A673 (cell line): Measurements from ENCODE around the gene OMP. TPM values are rescaled to one million over a fixed set of nuclear protein-coding genes. Genes with fewer than 3 reads are reported as not detected.

ENCODE experiments used
- BruUV-seq: library from RNA; stranded (reverse); fragments of 400-500 nt; replicated peaks from 2 replicates; lab custom pipeline; 2021; lab: Mats Ljungman, UMichigan
- CTCF ChIA-PET: fragments of 300-600 bp; sonication (Branson Sonifier 250); formaldehyde crosslinking; loops from one replicate; lab custom pipeline; 2022; ENCODE audit warnings: antibody characterized with exemption; lab: Charles Lee
- POLR2A ChIA-PET: fragments of 300-600 bp; sonication (Branson Sonifier 250); formaldehyde crosslinking; loops from one replicate; lab custom pipeline; 2022; ENCODE audit warnings: antibody characterized with exemption; ENCODE audit not compliant: low non-redundant PET; lab: Charles Lee
- DNase-seq: peaks from one replicate; pipeline ENCODE4 v3.0.0-alpha.2; 2015; ENCODE audit warnings: low spot score
- H3K27ac ChIP-seq: fragments of 200-600 bp; sonication (generic); 2 replicates; pipeline ENCODE4 v1.5.1; 2016; ENCODE audit warnings: mixed run types, low read depth, mild to moderate bottlenecking, mixed read lengths, antibody characterized with exemption, low read length; ENCODE audit not compliant: poor library complexity, severe bottlenecking
- H3K27me3 ChIP-seq: fragments of 200-600 bp; sonication (generic); replicated peaks from 2 replicates; pipeline ENCODE4 v1.6.1; 2017; ENCODE audit warnings: mixed run types, low read depth, mild to moderate bottlenecking, mixed read lengths, antibody characterized with exemption, low read length; ENCODE audit not compliant: insufficient read depth, poor library complexity
- H3K36me3 ChIP-seq: fragments of 200-600 bp; sonication (generic); 2 replicates; pipeline ENCODE4 v1.6.1; 2016; ENCODE audit warnings: mixed run types, mild to moderate bottlenecking, mixed read lengths, antibody characterized with exemption, low read length; ENCODE audit not compliant: insufficient read depth, poor library complexity, severe bottlenecking
- H3K4me1 ChIP-seq: fragments of 200-600 bp; sonication (generic); 2 replicates; pipeline ENCODE4 v1.6.1; 2017; ENCODE audit warnings: mixed run types, mild to moderate bottlenecking, mixed read lengths, antibody characterized with exemption, low read length; ENCODE audit not compliant: insufficient read depth, poor library complexity, severe bottlenecking
- H3K4me3 ChIP-seq: fragments of 200-600 bp; sonication (generic); 2 replicates; pipeline ENCODE4 v1.5.1; 2016; ENCODE audit warnings: low read depth, mixed run types, mild to moderate bottlenecking, mixed read lengths, low read length; ENCODE audit not compliant: poor library complexity, severe bottlenecking
- H3K9me3 ChIP-seq: fragments of 200-600 bp; sonication (generic); 2 replicates; pipeline ENCODE4 v1.6.1; 2016; ENCODE audit warnings: mixed run types, low read depth, mild to moderate bottlenecking, mixed read lengths, antibody characterized with exemption, low read length; ENCODE audit not compliant: poor library complexity, severe bottlenecking
- EZH2 ChIP-seq: fragments of 200-600 bp; sonication (generic); IDR thresholded peaks from 2 replicates; pipeline ENCODE4 v1.6.1; 2017; ENCODE audit warnings: borderline replicate concordance, low read depth, mild to moderate bottlenecking, mixed read lengths, antibody characterized with exemption, low read length; ENCODE audit not compliant: poor library complexity, severe bottlenecking
- intact Hi-C: fragments of 100-400 bp; cut with micrococcal nuclease; formaldehyde crosslinking; loops from one replicate; pipeline ENCODE4 v1.10.0; 2022; ENCODE audit not compliant: unreplicated experiment
- total RNA-seq: library from RNA; stranded (reverse); gene quantifications from 2 replicates; pipeline ENCODE4 v1.2.3, GENCODE V29; 2021
- TF ChIP-seq, protein P1 (sequence below): fragments of 300-800, 200-600 bp; sonication (generic); conservative IDR thresholded peaks from 2 replicates; pipeline ENCODE4 v1.5.1; 2017; ENCODE audit warnings: low read depth, mild to moderate bottlenecking, antibody characterized with exemption, low read length, moderate library complexity, mixed read lengths

Gene OMP
- total RNA-seq, 1 experiment from 2014 or later = not detected

DNA sequence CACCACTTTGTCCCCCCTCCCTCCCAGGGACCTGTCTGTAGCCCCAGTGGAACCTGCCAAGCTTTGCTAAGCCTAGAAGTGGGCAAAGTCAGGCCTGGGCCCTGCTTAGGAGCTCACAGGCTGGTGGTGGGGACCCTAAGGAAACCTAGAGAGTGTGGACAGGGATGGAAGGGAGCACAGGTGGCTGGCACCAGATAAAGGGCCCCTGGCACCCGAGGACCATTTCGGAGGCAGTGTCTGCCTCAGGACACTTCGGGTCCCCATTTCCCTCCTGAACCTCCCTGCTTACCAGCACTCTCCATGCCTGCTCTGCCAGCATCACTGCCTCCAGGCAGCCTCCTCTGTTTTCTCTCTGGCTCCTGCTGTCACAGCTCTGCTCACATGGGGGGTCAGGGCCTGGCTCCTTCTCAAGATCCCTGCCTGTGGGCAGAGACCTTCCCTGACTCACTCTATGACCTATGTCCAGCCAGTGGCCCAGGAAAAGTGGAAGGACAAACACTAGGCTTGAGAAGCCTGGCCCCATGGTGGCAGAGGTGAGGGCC lies 13.6 kb upstream of the OMP start:
- no TSS peak for BruUV-seq
- Histone ChIP-seq H3K9me3 (no peaks in the 10 kb centered on the region), H3K4me1 (no peaks in the 10 kb centered on the region), H3K27me3 (no peaks in the 10 kb centered on the region), H3K27ac (no peak overlapping the region), H3K4me3 (no peak overlapping the region), H3K36me3 (no peaks in the 10 kb centered on the region)
- no peak for TF ChIP-seq EZH2
- TF ChIP-seq, protein P1, sequence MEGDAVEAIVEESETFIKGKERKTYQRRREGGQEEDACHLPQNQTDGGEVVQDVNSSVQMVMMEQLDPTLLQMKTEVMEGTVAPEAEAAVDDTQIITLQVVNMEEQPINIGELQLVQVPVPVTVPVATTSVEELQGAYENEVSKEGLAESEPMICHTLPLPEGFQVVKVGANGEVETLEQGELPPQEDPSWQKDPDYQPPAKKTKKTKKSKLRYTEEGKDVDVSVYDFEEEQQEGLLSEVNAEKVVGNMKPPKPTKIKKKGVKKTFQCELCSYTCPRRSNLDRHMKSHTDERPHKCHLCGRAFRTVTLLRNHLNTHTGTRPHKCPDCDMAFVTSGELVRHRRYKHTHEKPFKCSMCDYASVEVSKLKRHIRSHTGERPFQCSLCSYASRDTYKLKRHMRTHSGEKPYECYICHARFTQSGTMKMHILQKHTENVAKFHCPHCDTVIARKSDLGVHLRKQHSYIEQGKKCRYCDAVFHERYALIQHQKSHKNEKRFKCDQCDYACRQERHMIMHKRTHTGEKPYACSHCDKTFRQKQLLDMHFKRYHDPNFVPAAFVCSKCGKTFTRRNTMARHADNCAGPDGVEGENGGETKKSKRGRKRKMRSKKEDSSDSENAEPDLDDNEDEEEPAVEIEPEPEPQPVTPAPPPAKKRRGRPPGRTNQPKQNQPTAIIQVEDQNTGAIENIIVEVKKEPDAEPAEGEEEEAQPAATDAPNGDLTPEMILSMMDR = no peak
- intact Hi-C loops = no loop called here
- ChIA-PET POLR2A (no interaction called here), CTCF (no interaction called here)
- no peak for DNase-seq

DNA sequence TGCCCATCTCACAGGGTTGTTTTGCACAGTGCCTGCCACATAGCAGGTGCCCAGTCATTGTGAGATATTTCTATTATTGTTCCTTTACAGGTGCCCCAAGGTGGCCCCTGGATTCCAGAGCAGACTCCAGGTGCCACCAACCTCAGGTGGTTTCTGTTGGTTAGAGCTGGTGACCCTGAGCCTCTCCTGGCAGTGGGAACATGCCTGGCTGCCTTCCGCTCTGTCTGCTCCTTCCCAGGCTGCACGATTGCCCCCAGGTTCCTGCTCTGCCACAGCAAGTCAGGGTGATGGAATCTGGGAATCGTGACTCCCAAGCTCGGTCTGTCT lies 12.6 kb upstream of the OMP start:
- POLR2A ChIA-PET = no interaction called here

DNA sequence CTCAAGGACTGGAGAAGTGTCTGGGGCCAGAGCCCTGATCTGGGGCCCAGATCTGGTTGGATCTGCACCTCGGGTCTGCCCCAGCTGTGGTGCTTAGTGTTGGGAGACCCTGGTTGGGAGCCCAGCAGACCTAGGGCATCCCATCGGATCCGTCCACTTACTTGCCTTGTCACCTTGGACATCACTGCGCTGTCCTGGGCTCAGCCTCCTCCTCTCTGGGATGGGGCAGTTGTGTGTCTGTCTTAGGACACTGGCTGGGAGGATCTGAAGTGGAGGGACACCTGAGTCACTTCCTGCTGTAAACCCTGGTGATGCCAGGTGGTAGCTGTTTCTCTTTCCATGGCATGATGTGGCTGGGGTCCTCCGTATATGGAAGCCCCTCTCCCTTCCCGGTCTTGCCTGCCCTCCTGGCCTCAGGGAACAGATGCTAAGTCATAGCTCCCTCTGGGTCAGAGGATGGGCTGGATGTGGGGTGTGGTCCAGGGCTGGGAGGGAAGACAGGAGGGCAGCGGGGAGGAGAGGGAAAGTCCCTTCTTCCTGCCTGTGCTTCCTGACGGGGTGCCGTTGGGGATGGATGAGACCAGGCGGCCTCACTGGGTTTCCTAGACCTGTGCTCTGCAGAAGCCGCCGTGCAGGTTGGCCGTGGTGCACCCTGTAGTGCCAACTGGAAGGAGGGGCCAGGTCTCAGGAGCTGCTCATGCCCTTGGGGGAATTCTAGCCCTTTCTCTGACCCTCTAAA lies 12.1 kb upstream of the OMP start:
- POLR2A ChIA-PET = no interaction called here
- no peaks in the 10 kb centered on the region for H3K36me3 ChIP-seq
- no peak overlapping the region for H3K4me3 ChIP-seq
- TF ChIP-seq EZH2 = no peak
- TF ChIP-seq, protein P1 = no peak
- H3K4me1 ChIP-seq = no peaks in the 10 kb centered on the region
- no peaks in the 10 kb centered on the region for H3K27me3 ChIP-seq
- no peak for DNase-seq
- no peak overlapping the region for H3K27ac ChIP-seq
- CTCF ChIA-PET = interaction anchor here (0.9 to 2.2 kb wide), 7 partner anchors 9 to 369 kb away, joined by 3 to 63 read pairs (median 4); no protein-coding TSS in a partner anchor
- no peaks in the 10 kb centered on the region for H3K9me3 ChIP-seq
- no TSS peak for BruUV-seq
- intact Hi-C loops = loop anchor here (1.0 kb wide), 1 partner anchor 43 kb away; no protein-coding TSS in a partner anchor

More for the DNA sequence above, 12.6 kb upstream of the OMP start:
- no peaks in the 10 kb centered on the region for H3K27me3 ChIP-seq
- DNase-seq = no peak
- no peak overlapping the region for H3K27ac ChIP-seq
- CTCF ChIA-PET = interaction anchor here (0.6 to 2.2 kb wide), 2 partner anchors 42 kb away, joined by 3 to 63 read pairs; no protein-coding TSS in a partner anchor
- no peaks in the 10 kb centered on the region for H3K36me3 ChIP-seq
- BruUV-seq = no TSS peak
- no peaks in the 10 kb centered on the region for H3K4me1 ChIP-seq
- intact Hi-C loops = no loop called here
- no peaks in the 10 kb centered on the region for H3K9me3 ChIP-seq
- H3K4me3 ChIP-seq = no peak overlapping the region
- TF ChIP-seq, protein P1 = no peak
- TF ChIP-seq EZH2 = no peak
